RCC 7860 (cell line): Measurements from ENCODE around the gene ACTR8.
"Not testable (repeated sequence)": the region's sequence is repeated elsewhere in the genome, so short reads cannot be mapped to it uniquely, and the experiment has no call there.

Experiments used
- DNase-seq: peaks from one replicate; pipeline ENCODE4 v3.0.0-alpha.2; 2015; ENCODE audit warnings: low spot score
- FAIRE-seq: peaks from 2 replicates; lab custom pipeline; 2012; peaks lifted over from hg19 to GRCh38; lab: Jason Lieb, UNC

The ACTR8 gene, protein sequence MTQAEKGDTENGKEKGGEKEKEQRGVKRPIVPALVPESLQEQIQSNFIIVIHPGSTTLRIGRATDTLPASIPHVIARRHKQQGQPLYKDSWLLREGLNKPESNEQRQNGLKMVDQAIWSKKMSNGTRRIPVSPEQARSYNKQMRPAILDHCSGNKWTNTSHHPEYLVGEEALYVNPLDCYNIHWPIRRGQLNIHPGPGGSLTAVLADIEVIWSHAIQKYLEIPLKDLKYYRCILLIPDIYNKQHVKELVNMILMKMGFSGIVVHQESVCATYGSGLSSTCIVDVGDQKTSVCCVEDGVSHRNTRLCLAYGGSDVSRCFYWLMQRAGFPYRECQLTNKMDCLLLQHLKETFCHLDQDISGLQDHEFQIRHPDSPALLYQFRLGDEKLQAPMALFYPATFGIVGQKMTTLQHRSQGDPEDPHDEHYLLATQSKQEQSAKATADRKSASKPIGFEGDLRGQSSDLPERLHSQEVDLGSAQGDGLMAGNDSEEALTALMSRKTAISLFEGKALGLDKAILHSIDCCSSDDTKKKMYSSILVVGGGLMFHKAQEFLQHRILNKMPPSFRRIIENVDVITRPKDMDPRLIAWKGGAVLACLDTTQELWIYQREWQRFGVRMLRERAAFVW

DNA sequence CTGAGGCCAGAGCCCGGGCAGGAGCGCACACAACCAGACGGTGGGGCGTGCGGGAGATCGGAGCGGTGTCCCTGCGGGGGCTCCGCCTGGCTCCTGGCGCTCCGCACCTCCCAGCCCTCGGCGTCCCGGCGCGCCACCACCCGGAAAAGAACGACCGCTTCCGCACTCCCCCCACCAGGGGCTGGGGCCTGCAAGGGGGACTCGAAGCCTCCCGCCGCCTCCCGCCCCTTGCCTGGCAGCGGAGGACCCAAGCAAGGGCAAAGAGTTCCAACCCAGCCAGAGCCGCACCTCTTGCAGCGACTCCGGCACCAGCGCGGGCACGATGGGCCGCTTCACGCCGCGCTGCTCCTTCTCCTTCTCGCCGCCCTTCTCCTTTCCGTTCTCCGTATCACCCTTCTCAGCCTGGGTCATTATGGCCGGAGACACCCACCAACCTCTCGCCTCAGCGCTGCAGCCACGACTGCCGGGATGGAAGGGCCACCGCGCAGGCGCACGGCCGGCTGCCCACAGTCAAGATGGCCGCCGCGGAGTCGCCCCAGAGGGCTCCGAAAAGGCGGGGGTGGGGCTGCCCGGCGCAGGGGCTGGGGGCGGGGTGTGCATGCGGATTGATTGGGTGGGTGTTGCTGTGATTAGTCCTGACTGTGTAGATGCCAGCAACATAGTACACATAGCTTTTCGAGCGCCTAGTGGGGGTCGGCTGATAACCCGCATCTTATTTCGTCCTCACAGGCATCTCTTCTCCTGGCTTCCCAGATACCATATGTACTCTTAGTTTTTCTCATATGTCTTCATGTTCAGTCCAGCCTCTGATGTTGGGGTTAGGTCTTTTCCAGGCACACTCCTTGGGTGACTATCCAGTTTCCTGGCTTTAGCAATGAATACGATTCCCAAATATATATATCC lies at the start of gene ACTR8:
TSS of gene ACTR8 (minus strand) at position 462 of the 903 bp plus-strand sequence. CDS start at position 411, 51 bp downstream.
- FAIRE-seq = no peak
- peak; percentile 63 for DNase-seq

DNA sequence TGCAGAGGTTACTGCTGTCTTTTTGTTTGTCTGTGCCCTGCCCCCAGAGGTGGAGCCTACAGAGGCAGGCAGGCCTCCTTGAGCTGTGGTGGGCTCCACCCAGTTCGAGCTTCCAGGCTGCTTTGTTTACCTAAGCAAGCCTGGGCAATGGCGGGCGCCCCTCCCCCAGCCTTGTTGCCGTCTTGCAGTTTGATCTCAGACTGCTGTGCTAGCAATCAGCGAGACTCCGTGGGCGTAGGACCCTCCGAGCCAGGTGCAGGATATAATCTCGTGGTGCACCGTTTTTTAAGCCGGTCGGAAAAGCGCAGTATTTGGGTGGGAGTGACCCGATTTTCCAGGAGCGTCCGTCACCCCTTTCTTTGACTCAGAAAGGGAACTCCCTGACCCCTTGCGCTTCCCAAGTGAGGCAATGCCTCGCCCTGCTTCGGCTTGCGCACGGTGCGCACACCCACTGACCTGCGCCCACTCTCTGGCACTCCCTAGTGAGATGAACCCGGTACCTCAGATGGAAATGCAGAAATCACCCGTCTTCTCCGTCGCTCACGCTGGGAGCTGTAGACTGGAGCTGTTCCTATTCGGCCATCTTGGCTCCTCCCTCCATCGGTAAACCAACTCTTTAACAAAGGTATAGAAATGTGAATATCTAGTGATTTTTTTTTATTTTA lies 45.4 kb upstream of the ACTR8 start:
- not testable (repeated sequence) for DNase-seq, FAIRE-seq

DNA sequence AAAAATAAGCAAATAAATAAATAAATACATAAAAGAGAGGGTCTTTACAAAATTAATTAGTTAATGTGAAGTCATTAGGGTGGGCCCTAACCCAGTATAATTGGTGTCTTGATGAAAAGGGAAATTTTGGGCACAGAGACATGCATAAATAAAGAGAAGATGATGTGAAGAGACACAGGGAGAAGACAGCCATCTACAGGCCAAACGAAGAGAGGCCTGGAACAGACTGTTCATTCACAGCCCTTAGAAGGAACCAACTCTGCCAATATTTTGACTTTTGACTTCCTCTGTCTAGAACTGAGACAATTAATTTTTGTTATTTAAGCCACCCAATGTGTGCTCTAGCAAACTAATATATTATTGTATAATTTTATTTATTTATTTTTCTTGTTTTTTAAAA lies 39.3 kb upstream of the ACTR8 start:
- no peak for DNase-seq
- no peak for FAIRE-seq

DNA sequence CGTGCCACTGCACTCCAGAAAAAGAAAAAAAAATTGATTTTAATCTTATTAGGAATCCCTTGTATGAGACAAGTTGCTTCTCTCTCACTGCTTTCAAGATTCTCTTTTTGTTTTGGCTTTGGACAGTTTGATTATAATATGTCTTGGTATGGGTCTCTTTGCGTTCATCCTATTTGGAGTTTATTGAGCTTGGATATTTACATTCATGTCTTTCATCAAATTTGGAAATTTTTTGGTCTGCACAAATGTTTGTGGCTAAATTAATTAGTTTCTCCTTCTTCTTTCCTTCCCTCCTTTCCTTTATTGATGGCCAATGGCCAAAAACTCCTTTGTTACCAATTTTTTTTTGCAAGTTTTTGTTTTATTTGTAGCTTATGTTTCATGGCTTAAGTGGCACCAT lies 37.8 kb upstream of the ACTR8 start:
- FAIRE-seq = no peak
- no peak for DNase-seq

DNA sequence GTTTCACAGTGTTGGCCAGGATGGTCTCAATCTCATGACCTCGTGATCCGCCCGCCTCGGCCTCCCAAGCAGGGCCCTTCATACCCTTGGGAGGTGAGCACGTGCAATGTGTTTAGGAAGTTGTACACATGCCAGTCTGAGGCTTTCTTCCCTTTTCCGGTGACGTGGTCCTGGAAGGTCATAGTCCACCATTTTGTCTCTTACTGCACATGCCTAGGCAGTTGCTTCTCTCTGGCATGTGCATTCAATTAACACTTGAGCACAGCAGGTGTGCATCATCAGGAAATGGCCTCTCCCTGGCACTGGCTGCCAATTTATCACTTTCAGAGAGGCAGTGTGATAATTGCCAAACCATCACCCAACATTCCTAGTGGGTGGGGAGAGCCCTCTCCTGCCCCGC lies 31.4 kb upstream of the ACTR8 start:
- no peak for FAIRE-seq
- no peak for DNase-seq

DNA sequence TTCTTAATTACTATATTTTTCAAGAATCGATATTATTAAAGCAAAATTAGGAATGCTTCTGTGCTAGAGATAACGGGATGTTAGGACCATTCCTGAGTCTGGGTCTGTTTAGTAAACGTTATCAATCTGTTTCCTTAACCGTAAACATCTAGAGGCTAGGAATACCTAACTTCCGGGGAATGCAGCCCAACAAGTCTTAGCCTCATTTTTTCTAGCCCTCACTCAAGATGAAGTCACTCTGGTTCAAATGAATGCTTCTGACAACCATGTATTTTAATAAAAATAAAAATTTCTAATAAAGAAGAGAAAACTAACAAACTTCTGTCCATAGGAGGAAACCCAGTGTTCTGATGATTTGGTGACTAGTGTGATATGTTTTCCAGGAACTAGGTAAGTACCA lies 20.8 kb upstream of the ACTR8 start:
- no peak for FAIRE-seq
- DNase-seq = no peak

DNA sequence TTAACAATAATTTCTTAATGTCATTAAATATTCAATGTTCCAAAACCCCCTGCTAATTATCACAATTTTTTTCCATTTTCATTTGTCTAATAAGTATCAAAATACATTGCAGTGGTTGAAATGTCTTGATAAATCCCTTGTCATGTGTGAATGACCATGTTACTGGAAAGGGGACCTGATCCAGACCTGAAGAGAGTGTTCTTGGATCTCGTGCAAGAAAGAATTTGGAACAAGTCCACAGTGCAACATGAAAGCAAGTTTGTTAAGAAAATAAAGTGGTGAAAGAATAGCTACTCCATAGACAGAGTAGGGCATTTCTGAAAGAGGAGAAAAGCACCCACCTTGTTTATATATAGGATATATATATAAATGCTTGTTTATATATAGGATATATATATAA lies 20.1 kb upstream of the ACTR8 start:
- DNase-seq (no peak), FAIRE-seq (no peak)

DNA sequence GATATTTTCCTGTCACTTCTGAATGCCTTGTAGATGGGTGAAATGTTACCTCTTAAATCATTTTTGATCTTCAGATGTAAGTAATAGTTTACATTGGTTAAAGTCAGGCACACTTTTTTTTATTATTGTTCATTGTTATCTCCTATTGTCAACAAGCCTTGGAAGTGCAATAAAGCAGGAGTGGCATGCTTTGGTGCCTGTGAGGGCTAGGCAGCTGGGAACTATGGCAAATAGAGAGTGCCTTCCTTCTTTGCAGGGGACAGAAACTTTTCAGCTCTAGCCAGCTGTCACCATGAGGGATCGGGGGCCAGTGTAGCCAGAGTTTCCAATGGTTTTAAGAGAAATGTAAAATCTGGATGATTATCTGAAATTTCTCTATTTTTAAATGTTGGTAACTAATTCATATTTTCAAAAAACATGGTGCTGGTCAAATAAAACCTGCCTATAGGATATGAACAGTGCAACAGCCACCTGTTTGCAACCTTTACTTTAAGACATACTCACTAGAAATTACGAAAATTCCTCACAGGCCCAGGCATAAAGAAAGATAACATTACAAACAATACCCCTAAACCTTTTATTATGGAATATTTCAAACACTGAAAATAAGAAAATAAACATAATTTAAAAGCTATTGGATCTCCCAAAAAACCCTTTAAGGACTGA lies 18.8 kb upstream of the ACTR8 start:
- DNase-seq (no peak), FAIRE-seq (no peak)

DNA sequence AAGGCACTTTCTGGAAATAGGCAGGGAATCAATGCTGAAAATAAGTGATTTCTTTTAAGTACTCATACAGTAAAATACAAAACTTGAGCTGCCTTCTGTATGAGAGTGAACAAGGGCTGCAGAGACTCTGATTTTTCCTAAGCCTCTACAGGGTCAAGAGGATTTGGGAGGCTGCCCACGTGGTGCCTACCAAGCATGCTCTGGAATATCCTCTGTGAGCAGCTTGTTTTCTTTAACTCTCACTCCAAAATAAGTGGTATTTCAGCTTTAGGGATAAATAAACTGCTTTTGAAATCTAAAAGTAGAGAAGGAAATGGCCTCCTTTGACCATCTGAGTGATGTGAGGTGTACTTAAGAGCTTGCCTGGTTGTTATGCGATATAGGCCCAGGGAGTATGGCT lies 17.8 kb upstream of the ACTR8 start:
- DNase-seq = no peak
- FAIRE-seq = no peak

DNA sequence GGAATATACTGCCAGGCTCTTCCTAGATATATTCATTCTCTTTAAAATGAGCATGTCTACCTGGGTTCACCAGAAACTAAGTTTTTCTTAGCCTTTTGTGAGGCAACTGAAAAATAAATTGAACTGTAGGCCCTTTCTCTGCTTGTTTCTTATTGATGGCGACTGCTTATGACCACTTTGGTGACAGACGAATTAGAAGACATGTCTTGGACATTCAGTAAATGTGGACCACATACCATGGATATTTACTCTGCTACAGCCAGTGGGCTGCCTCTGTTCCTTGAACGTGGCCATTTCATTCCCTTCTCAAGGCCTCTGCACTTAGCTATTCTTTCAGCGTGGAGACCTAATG lies 10.3 kb upstream of the ACTR8 start:
- FAIRE-seq (no peak), DNase-seq (no peak)

DNA sequence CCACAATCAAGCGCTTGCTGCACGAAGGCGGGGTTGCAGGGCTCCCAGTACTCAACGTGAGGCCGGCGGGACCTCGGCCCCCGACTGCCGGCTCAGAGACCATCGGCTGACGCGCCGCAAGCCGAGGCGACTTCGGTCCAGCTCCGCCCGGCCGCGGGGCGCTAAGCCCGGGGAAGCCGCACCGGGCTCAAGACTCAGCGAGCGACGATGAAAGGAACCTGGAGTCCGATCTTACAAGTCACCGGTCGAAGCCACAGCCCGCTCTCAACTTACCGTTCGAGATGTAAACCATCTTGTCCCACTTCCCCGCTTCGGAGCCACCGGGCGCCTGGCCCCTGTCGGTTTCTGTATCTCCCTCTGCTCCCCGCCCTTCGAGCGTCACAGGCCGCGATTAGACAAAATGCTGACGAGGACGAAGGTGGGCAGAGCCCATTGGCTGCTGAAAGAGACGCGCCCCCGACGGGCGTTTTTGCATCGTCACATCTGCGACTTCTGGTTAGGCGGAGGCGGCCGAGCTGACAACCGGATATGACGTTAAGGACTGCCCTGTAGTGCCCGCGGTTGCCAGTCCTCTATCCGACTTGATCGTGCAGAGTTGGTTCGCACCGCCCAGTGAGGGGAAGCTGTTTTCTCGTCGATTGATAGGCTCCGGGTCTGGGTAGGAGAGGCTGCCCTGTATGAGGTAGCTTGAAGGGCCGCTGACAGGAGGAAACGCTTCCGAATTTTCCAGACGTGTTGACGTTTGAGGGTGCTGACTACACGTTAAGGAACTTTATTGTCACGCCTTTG lies 9.7 kb upstream of the ACTR8 start, which contains the start of gene SELENOK:
TSS of gene SELENOK (minus strand) at position 363 of the 789 bp plus-strand sequence.
- FAIRE-seq (peak; percentile 91), DNase-seq (peak; percentile 93)

DNA sequence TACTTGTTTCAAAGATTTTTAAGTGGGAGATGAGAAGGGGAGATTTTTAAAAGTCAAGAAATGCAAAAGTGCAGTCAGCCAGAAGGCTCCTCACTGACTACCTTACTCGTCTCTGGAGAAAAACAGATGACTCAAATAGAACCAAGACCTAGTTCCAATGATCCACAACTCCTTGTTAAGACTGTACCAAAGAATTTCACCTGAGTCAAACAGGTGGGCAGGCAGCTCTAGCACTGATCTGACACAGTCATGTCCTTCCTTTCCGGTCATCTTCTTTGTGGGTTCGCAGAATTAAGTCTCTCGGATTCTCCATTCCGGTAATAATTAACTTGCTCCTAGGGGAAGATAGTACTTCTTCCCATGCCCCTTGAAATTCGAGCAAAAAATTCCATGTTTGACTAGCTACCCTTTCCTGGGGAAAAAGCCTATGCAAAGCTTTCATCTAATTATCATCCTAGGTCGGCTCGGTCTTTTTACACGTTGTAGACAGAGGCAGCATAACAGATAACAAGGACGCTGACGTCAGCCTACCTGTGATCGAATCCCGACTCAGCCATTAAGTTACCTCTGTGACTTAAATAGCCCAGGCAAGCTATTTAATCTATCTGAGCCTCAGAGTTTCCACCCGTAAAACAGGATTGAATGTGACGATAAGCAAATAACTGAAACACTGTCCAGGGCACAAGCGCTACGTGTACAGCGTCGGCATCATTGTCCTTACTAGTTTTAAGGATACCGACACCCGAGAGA lies 8.9 kb upstream of the ACTR8 start:
- DNase-seq = no peak

DNA sequence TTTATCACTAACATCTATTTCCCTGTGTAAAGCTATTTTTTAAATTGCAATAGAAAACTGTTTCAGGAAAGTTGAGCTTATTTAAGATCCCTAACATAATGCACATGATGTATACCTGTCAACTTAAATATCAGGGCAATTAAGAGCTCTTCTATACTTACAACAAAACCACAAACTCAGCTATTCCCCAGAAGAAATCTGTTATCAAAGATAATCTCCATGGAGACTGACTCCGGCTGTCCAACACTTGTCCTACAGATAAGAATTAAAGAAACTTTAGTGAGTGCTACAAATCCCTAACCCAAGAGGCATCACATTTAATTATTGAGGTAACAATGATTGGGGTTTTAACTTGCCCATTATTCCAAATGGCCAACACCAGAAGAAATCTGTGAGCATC lies 6.3 kb upstream of the ACTR8 start:
- FAIRE-seq (no peak), DNase-seq (no peak)

More for the DNA sequence above, 8.9 kb upstream of the ACTR8 start:
- no peak for FAIRE-seq

DNA sequence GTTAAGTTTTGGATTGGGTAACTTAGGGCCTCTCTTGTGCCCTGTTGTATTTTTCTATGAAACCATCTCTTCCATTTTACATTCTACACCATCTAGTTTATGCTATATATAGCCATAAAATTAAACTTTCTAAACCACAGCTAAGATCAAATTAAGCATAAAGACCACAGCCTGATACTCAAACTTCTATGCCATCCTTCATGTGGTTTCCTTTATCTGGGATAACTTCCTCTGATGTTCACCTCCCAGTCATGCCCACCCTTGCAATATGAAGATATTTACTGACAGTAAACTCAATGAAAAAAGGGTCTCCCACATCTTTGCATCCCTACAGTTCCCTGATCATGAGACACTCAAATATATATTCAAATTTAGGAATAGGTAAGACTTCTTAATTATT lies 5.5 kb upstream of the ACTR8 start:
- no peak for FAIRE-seq
- no peak for DNase-seq

DNA sequence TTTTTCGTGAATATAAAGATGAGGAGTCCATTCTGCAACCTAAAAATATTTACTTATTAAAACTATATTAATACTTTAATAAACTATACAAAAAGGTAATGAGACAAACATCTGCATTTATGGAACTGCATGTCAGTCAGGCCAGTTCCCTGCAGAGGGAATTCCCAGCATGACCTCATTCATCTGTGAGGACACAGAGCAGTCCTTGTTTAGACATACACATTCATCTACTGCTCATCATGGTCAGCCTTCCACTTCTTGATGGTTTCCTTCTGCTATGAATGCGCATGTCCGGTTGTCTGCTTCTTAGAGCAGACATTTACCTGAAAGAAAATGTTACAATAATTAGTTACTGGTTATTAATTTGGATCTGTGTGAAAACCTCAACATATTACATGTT lies 3.3 kb upstream of the ACTR8 start:
- DNase-seq (peak; percentile 24), FAIRE-seq (no peak)

DNA sequence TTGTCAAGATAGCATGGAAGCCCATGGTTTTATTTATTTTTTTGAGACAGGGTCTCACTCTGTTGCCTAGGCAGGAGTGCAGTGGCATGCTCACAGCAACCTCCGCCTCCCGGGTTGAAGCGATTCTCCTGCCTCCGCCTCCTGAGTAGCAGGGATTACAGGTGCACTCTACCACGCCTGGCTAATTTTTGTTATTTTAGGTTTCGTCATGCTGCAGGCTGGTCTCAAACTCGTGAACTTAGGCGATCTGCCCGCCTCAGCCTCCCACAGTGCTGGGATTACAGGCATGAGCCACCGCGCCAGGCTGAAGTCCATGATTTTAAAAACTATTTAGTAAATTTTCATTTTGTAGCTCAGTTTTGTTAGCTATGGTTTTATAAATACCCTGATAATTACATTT lies 2.7 kb upstream of the ACTR8 start:
- DNase-seq = no peak
- FAIRE-seq = no peak

DNA sequence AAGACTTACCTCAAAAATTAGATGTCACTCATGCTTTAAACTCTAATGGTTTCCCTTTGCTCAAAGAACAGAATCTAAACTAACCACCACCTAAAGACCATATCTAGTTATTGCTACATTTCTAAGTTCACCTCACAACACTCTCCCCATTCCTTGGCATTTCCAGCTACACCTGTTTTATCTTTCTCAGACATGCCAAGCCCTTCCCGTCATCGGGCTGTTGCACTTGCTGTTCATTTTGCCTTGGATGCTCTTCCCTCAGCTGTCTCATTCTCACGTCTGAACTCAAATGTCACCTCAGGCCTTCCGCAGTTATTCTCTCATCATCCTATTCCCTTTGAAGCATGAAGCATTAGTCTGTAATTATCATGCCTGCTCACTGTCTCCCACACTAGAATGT lies 1.1 kb upstream of the ACTR8 start:
- DNase-seq = no peak
- no peak for FAIRE-seq

DNA sequence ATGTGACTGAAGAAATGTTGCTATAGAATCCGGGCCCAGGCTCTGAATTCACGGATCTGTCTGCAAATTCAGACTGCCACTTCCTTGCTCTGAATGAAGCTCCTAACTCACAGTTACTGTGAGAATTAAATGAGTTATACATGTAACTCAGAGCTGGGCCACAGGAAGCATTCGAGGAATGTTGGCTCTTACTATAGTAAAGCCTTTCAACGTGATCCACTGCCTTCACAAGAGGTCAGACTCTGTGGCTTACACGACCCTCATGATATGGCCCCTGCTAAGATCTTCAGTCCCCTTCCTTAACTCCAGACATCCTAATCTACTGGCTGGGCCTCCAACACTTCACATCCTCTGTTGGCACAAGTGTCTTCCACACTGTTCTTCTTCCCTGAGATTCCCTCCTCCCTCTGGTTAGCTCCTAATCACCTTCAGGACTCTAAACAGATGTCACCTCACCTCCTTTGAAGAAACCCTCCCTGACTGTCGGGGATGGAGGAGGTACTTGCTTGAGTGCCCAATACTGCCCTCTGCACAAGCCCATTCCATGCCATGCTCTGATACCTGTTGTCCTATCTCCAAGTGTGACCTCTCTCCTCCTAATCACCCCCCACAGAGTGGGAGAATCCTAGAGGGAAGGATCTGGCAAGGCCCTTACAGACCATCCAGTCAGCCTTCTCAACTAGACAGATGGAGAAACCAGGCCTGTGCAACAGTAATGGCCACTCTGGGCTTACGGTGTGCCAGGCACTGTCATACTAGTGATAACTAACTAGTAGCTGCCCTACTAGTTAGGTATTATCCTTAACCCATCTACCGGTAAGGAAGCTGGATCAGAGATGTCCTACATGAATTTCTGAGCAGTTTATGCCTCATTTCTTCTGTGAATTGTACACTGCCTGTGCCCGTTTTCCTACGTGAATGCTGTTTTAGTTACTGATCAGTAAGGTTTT lies 1.3 kb downstream of the ACTR8 start:
- FAIRE-seq = no peak

More for the DNA sequence above, 1.3 kb downstream of the ACTR8 start:
- no peak for DNase-seq
